Gastroesophageal sphincter (tissue), 3 donors: ENCODE measurements around the gene ARHGAP42.

Experiments used
- CTCF ChIP-seq, 4 experiments: fragments of 200-600 bp in 2 of 4; fragments of 450-650 bp in 2 of 4; sonication (generic) in 1 of 4; IDR thresholded peaks; one replicate each; pipeline ENCODE4 v1.5.1; 2017 to 2019; ENCODE audit warnings: antibody characterized with exemption in 4 of 4, mild to moderate bottlenecking in 2 of 4, moderate library complexity in 2 of 4
- POLR2AphosphoS5 ChIP-seq: sonication (generic); formaldehyde crosslinking; IDR thresholded peaks from one replicate; pipeline ENCODE4 v1.6.1; 2017; ENCODE audit warnings: antibody characterized with exemption

GRCh38 chr11:100816823-100817222 is 129.7 kb downstream of the ARHGAP42 start:
- no peak for TF ChIP-seq CTCF (IDR thresholded peaks at IDR 0.05)
- TF ChIP-seq POLR2AphosphoS5, result no peak
